ENCODE measurements around the gene NRBF2.

NRBF2 gene

DNA sequence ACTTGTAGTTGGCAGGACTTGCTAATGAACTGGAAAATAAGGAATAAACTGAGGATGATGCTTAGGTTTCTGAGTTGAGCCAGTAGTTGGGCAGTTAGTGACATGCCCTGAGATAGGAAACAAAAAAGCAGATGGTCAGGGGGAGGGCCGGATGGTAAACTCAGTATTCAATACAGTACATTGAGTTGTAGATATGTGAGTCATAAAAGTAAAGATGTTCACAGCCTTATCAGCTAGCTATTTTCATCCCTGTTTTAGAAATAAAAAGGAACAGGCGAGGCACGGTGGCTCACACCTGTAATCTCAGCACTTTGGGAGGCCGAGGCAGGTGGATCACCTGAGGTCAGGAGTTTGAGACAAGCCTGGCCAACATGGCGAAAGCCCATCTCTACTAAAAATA, 22.2 kb upstream of the NRBF2 start:
- Histone ChIP-seq H3K4me3 (ENCODE audit: low read depth, low read length) (no peak overlapping the region), H3K36me3 (ENCODE audit: control insufficient read depth, insufficient read depth, low read length) (no peaks in the 10 kb centered on the region), H3K9me3 (ENCODE audit: control insufficient read depth, low read length) (no peaks in the 10 kb centered on the region), H3K9ac (no peak overlapping the region), H3K27ac (no peak overlapping the region), H3K4me1 (peaks cover 3% of the 10 kb centered on the region), H3K4me2 (ENCODE audit: low read length) (no peak overlapping the region), H3K27me3 (ENCODE audit: control insufficient read depth, insufficient read depth, low read length) (no peaks in the 10 kb centered on the region), H2AFZ (no peak overlapping the region), H3K79me2 (no peaks in the 10 kb centered on the region)
- TF ChIP-seq, protein P1, sequence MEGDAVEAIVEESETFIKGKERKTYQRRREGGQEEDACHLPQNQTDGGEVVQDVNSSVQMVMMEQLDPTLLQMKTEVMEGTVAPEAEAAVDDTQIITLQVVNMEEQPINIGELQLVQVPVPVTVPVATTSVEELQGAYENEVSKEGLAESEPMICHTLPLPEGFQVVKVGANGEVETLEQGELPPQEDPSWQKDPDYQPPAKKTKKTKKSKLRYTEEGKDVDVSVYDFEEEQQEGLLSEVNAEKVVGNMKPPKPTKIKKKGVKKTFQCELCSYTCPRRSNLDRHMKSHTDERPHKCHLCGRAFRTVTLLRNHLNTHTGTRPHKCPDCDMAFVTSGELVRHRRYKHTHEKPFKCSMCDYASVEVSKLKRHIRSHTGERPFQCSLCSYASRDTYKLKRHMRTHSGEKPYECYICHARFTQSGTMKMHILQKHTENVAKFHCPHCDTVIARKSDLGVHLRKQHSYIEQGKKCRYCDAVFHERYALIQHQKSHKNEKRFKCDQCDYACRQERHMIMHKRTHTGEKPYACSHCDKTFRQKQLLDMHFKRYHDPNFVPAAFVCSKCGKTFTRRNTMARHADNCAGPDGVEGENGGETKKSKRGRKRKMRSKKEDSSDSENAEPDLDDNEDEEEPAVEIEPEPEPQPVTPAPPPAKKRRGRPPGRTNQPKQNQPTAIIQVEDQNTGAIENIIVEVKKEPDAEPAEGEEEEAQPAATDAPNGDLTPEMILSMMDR (IDR thresholded peaks at IDR 0.05): no peak

DNA sequence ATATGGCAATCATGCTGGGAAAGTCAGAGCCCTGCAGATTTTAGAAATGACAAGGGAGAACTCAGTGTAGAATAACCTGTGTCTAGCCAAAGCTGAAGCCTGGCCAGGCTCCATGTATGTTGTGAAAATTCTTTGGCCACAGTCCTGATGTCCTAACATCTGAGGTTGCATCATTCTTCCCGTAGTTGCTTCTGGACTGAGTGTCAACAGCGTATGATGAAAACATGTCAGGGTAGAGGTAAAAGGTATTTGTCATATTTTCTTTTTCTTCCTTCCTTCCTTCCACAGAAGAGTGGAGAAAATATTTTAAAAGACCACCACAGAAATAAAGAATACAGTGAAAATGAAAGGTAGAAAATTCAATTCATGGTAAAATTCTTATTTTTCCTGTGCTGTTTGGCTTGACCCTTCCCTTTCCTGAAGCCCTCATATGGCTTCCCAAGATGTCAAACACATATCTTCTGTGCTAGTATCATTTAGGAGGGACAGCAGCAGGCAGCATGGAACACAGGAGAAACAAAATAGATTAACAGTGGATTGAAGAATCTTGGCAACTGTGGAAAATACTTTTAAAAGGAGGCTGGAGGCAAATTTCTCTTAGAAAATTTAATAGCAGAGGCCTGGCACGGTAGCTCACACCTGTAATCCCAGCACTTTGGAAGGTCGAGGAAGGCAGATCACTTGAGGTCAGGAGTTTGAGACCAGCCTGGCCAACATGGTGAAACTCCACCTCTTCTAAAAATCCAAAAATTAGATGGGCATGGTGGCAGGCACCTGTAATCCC, 18.9 kb upstream of the NRBF2 start:
- no peaks in the 10 kb centered on the region for H3K9me3 ChIP-seq (ENCODE audit: control insufficient read depth, low read length)
- H3K4me3 ChIP-seq (ENCODE audit: low read depth, low read length): no peak overlapping the region
- H3K79me2 ChIP-seq: no peaks in the 10 kb centered on the region
- peak overlapping the region; percentile 9 for H2AFZ ChIP-seq
- H3K9ac ChIP-seq: no peak overlapping the region
- H3K4me2 ChIP-seq (ENCODE audit: low read length): no peak overlapping the region
- peaks cover 3% of the 10 kb centered on the region for H3K4me1 ChIP-seq
- no peaks in the 10 kb centered on the region for H3K27me3 ChIP-seq (ENCODE audit: control insufficient read depth, insufficient read depth, low read length)
- TF ChIP-seq, protein P1 (IDR thresholded peaks at IDR 0.05): no peak
- H3K36me3 ChIP-seq (ENCODE audit: control insufficient read depth, insufficient read depth, low read length): no peaks in the 10 kb centered on the region
- H3K27ac ChIP-seq: no peak overlapping the region

DNA sequence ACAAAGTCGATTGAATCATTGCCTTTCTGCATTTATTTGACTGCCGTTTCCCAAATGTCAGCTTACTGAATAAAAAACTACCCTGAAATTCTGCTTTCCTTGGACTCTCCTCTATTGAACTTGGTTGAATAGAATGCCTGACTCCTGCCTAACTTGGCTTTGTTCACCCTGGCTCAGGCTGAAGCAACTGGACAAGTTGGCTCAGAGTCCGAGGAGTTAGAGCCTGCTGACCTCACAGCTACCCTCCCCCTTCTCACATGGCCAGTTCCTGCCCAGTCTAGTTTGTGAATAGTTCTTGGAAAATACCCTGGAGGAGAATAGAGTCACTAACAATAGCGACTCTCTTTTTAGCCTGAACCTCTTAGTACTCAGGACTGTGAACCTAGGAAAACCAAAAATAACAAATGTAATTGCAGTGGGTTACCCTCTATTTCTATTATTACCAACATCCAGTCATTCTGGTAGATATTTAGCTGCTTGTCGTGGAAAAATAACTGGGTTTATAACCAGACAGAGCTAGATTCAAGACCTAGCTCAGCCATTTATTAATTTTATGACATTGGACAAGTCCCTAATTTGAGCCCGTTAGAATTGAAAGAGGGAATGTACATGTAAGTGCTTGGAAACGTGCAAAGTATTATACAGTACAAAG, 17.3 kb upstream of the NRBF2 start:
- Histone ChIP-seq H3K9ac (no peak overlapping the region), H3K27me3 (ENCODE audit: control insufficient read depth, insufficient read depth, low read length) (no peaks in the 10 kb centered on the region), H3K79me2 (no peaks in the 10 kb centered on the region), H3K4me3 (ENCODE audit: low read depth, low read length) (no peak overlapping the region), H3K9me3 (ENCODE audit: control insufficient read depth, low read length) (no peaks in the 10 kb centered on the region), H2AFZ (no peak overlapping the region), H3K27ac (no peak overlapping the region), H3K36me3 (ENCODE audit: control insufficient read depth, insufficient read depth, low read length) (no peaks in the 10 kb centered on the region), H3K4me1 (peaks cover 3% of the 10 kb centered on the region), H3K4me2 (ENCODE audit: low read length) (no peak overlapping the region)
- TF ChIP-seq, protein P1 (IDR thresholded peaks at IDR 0.05): no peak

DNA sequence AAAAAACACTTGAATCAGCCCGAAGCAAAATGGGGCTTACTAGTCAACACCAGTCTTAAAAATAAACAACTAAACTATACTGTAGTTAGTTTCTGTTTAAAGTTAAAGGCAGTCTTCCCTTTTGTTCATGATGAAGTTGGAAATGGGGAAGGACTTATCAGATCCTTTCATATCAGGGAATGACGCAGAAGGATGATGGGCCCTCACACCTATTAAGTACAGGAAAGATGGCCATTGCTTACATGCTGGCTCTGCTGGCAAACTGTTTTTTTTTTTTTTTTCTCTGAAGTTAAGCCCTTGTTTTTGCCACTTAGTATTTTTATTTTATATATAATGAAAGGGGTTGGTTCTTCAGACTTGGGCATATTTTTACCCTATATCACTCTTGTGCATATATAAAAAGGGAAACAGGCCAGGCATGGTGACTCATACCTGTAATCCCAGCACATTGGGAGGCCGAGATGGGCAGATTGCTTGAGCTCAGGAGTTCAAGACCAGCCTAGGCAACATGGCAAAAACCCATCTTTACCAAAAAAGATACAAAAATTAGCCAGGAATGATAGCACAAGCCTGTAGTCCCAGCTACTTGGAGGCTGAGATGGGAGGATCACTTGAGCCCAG, 16.6 kb upstream of the NRBF2 start:
- Histone ChIP-seq H3K79me2 (no peaks in the 10 kb centered on the region), H2AFZ (no peak overlapping the region), H3K4me3 (ENCODE audit: low read depth, low read length) (no peak overlapping the region), H3K4me1 (peaks cover 3% of the 10 kb centered on the region), H3K4me2 (ENCODE audit: low read length) (no peak overlapping the region), H3K36me3 (ENCODE audit: control insufficient read depth, insufficient read depth, low read length) (no peaks in the 10 kb centered on the region), H3K27ac (no peak overlapping the region), H3K9ac (no peak overlapping the region), H3K27me3 (ENCODE audit: control insufficient read depth, insufficient read depth, low read length) (no peaks in the 10 kb centered on the region), H3K9me3 (ENCODE audit: control insufficient read depth, low read length) (no peaks in the 10 kb centered on the region)
- TF ChIP-seq, protein P1 (IDR thresholded peaks at IDR 0.05): no peak
